Endothelial cell of umbilical vein (primary cell): ENCODE measurements around the gene ECEL1.

Source experiments
- CTCF ChIP-seq, 2 donors: IDR thresholded peaks; 1 replicate in 1 of 2; 2 replicates in 1 of 2; pipeline ENCODE4 v1.5.1; 2011; ENCODE audit warnings: low read length in 2 of 2, mild to moderate bottlenecking in 2 of 2, moderate library complexity in 2 of 2, control low read depth in 1 of 2, inconsistent platforms in 1 of 2, low read depth in 1 of 2; ENCODE audit not compliant: insufficient read depth in 1 of 2; ENCODE audit errors: extremely low read depth in 1 of 2
- FOS ChIP-seq: IDR thresholded peaks from 2 replicates; pipeline ENCODE4 v1.6.1; 2011; ENCODE audit warnings: mild to moderate bottlenecking, low read length, moderate library complexity, borderline replicate concordance; ENCODE audit not compliant: insufficient read depth
- POLR2A ChIP-seq: IDR thresholded peaks from 2 replicates; pipeline ENCODE4 v1.6.1; 2012; ENCODE audit warnings: low read depth, mild to moderate bottlenecking, control low read depth, low read length
- POLR2AphosphoS5 ChIP-seq: IDR thresholded peaks from 2 replicates; pipeline ENCODE4 v1.6.1; 2012; ENCODE audit warnings: low read depth, mild to moderate bottlenecking, control low read depth, low read length, moderate library complexity; ENCODE audit not compliant: insufficient read depth

- TF ChIP-seq CTCF (IDR thresholded peaks at IDR 0.05; ENCODE audit: extremely low read depth in 1 of 2, insufficient read depth in 1 of 2, low read depth in 1 of 2, low read length in 2 of 2), result no peak
- TF ChIP-seq FOS, result no peak
- TF ChIP-seq POLR2AphosphoS5, result no peak
- no peak for TF ChIP-seq POLR2A
Measured at GRCh38 chr2:232458661-232459418, 28.8 kb downstream of the ECEL1 start.
